T-helper 9 cell (primary cell): ENCODE results near the gene AKR1C3.
"Not testable (repeated sequence)": the region's sequence is repeated elsewhere in the genome, so short reads cannot be mapped to it uniquely, and the experiment has no call there.

Source experiments
- DNase-seq: peaks from one replicate; pipeline ENCODE4 v3.0.0-alpha.2; 2020
- total RNA-seq, 2 donors: gene quantifications; one replicate each; lab custom pipeline; 2026; lab: John Stamatoyannopoulos, UW

The AKR1C3 gene
- total RNA-seq, result 0.97 to 5.3 reads per million in 2 donors

- no peak for DNase-seq
Measured at GRCh38 chr10:5094265-5095205, at the start of gene AKR1C3. Gene AKR1C3, plus strand, starts transcription at chr10:5094414. Its CDS starts 31 bp downstream, at chr10:5094445.

DNA sequence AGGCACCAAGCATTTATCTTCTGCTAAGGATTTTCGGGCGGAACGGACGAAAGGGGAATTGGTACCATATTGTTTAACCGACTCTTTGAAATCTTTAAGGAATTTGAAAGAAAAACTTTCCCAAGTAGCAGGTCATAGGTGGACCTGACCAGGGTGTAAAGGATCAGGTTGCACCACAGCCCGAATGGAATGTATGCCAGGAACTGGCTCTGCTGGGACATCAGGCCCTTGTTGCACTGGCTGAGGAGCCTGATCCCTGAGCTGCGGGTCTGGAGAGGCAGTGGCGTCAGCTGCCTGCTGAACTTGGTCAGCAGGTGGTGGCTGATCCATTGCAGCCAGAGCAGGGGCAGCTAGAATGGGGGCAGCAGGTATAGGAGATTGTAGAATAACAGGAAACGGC, 49.1 kb upstream of the AKR1C3 start:
- DNase-seq, result no peak

- DNase-seq, result no peak
Measured at GRCh38 chr10:5046410-5046809, 47.8 kb upstream of the AKR1C3 start.

GRCh38 chr10:5047055-5047454, 47.2 kb upstream of the AKR1C3 start:
- DNase-seq, result not testable (repeated sequence)

GRCh38 chr10:5047912-5048628, 46.1 kb upstream of the AKR1C3 start:
- no peak for DNase-seq

GRCh38 chr10:5052951-5053500, 41.2 kb upstream of the AKR1C3 start:
- DNase-seq, result not testable (repeated sequence)

GRCh38 chr10:5054831-5055230, 39.4 kb upstream of the AKR1C3 start:
- DNase-seq, result not testable (repeated sequence)

- not testable (repeated sequence) for DNase-seq
Measured at GRCh38 chr10:5059267-5059666, 34.9 kb upstream of the AKR1C3 start.

DNA sequence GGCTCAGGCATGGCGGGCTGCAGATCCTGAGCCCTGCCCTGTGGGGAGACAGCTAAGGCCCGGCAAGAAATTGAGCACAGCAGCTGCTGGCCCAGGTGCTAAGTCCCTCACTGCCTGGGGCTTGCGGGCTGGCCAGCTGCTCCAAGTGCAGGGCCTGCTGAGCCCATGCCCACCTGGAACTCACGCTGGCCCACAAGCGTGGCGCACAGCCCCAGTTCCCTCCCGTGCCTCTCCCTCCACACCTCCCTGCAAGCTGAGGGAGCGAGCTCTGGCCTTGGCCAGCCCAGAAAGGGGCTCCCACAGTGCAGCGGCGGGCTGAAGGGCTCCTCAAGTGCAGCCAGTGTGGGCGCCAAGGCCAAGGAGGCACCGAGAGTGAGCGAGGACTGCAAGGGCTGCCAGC, 33.4 kb upstream of the AKR1C3 start:
- not testable (repeated sequence) for DNase-seq

DNA sequence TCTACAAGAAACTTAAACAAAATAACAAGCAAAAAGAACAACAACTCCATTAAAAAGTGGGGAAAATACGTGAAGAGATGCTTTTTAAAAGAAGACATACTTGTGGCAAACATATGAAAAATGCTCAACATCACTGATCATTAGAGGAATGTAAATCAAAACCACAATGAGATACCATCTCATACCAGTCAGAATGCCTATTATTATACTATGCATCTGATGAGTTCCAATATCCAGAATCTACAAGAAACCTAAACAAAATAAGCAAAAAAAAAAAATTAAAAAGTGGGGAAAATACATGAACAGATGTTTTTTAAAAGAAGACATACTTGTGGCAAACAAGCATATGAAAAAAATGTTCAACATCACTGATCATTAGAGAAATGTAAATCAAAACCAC, 29.6 kb upstream of the AKR1C3 start:
- DNase-seq, result no peak

- DNase-seq, result no peak
Measured at GRCh38 chr10:5068274-5068984, 25.8 kb upstream of the AKR1C3 start.

DNA sequence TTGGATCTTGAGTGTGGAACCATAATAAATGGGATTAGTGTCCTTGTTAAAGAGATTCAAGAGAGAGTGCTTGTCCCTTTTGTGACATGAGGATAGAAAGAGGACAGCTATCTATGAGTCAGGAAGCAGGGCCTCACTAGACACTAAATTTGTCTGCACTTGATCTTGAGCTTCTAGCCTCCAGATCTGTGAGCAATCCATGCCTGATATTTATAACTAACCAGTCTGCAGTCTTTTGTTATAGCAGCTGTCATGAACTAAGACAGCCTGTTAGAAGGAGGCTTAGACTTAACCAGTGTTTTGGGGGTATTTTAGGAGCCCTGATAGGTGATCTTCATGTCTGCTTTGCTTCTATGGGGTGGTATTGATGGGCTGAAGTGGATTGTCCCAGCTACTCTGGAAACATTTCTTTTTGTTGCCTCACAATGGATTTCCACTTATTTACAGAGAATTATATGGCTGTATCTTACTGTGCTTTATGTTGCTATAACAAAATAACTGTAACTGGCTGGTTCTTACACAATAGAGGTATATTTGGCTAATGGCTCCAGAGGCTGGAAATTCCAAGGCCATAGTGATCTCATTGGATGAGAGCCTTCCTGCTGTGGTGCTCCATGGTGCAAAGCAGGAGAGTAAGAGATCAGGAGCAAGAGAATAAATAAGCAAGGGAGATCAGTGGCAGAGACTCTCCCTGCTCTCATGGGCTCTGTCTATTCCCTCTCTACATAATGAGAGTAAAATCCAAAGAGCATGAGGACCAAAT, 23.4 kb upstream of the AKR1C3 start:
- no peak for DNase-seq

- DNase-seq, result no peak
Measured at GRCh38 chr10:5071411-5072198, 22.6 kb upstream of the AKR1C3 start.

GRCh38 chr10:5073659-5074058, 20.6 kb upstream of the AKR1C3 start:
- no peak for DNase-seq

- no peak for DNase-seq
Measured at GRCh38 chr10:5076615-5077014, 17.6 kb upstream of the AKR1C3 start.

DNA sequence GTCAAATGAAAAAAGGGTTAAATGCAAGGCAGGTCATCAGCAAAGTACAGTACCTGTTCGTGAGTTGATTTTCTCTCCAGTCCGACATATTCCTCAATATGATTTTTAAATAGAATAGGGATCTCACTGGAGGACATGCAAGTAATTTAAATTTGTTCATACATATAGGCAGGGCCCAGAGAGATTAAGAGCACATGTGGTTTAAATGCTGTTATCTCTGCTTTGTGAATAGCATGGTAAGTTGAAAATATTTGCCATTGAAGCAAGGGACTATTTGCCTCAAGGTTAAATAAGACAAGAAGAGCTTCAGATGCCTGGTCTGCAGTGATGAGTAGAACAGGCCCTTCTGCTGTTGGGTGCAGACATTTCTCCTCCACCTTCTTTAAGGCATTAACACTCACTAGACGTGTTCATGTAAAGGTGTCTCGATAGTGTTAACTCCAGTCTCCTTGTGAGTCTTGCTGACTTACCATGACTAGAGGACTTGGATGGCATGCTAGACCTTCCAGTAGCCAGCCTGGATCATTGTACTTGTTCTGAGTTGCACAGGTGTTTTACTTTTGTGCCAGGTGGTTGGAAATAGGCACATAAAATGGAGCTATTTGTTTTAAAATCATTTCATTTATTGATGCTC, 15.6 kb upstream of the AKR1C3 start:
- no peak for DNase-seq

- no peak for DNase-seq
Measured at GRCh38 chr10:5079306-5079830, 14.8 kb upstream of the AKR1C3 start.

DNA sequence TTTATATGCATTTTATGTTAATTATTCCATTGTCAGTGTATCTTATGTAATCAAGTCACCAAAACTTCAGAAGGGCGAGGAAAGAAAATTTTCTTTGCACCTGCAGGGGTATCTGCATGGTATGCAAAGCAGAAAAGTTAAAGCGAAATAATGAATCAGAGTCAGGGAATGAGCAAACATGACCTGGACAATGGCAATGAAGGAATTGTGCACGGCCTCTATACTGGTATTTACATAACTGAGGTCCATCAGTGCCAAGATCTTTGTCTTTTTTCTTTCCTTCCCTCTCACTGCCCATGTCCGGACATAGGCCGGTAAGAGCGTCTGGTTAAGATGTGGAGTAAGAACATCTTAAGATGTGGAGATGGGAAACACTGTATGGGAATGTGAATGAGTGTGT, 14.4 kb upstream of the AKR1C3 start:
- DNase-seq, result no peak

DNA sequence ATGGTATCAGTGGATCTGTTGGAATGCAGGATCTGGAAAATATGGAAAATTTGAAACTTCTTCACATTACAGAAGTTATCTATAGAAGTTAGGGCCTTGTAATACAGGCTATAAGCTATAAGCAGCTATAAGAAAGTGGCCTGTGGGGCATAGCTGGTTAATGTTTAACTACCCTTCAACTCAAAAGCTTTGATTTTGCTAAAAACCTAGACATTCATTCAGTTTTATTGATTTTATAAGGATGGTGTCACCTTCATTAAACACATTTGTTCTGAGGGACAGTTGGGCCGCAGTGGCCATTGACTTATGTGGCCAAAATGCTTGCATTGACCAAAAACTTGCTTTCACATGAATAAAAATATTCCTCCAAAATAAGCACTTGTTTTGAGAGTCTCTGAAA, 13.1 kb upstream of the AKR1C3 start:
- DNase-seq, result no peak

DNA sequence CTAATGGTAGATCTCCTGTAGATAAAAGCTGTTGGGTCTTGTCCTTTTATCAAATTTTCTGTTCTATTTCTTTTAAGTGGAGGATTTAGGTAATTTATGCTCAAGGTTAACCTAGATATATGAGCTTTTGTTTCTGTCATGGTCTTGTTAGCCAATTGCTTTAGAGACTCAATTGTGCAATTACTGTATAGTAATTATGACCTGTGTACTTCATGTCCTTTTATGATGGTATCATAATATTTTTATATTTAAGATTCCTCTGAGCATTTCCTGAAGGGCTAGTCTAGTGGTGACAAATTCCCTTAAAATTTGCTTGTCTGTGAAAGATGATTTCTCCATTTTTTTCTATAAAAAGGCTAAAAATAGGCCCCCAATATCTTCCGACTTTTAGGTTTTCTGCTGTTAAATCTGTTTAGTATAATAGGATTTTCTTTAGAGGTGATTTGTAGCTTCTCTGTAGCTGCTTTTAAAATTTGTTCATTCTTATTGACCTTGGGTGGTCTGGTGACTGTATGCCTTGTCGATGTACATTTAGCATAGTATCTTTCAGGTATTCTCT, 5.4 kb upstream of the AKR1C3 start:
- DNase-seq, result no peak
